IMR-90 (cell line): ENCODE measurements around the gene ZNF385B. TPM values are rescaled to one million over a fixed set of nuclear protein-coding genes. Genes with fewer than 3 reads are reported as not detected.

ENCODE experiments used
- ATAC-seq: fragments of 200-7000 bp; cut with Tn5 transposase; 2 replicates; pipeline ENCODE4 v1.9.1; 2020; ENCODE audit warnings: low read depth, mild to moderate bottlenecking, moderate library complexity
- BruUV-seq: library from RNA; stranded (reverse); fragments of 400-500 nt; replicated peaks from 2 replicates; lab custom pipeline; 2021; lab: Mats Ljungman, UMichigan
- CTCF ChIA-PET: fragments of 300-600 bp; formaldehyde crosslinking; extraction: SDS; loops from one replicate; lab custom pipeline; 2021; ENCODE audit warnings: antibody characterized with exemption; lab: Yijun Ruan, JAX
- POLR2A ChIA-PET: fragments of 300-600 bp; sonication (Branson Sonifier 250); formaldehyde crosslinking; loops from one replicate; lab custom pipeline; 2022; ENCODE audit warnings: antibody characterized with exemption; ENCODE audit not compliant: unreplicated experiment; lab: Charles Lee
- DNase-seq: peaks from one replicate; pipeline ENCODE4 v3.0.0; 2013
- H2AFZ ChIP-seq: replicated peaks from 2 replicates; pipeline ENCODE3; 2013; ENCODE audit warnings: low read length, mild to moderate bottlenecking; ENCODE audit not compliant: poor library complexity
- H2AK5ac ChIP-seq: 2 replicates; pipeline ENCODE4 v1.6.1; 2013; ENCODE audit warnings: low read depth, low read length, inconsistent platforms
- H2AK9ac ChIP-seq: replicated peaks from 2 replicates; pipeline ENCODE3; 2013; ENCODE audit warnings: mild to moderate bottlenecking, low read depth, low read length, moderate library complexity; ENCODE audit not compliant: poor library complexity
- H2BK120ac ChIP-seq: 2 replicates; pipeline ENCODE4 v1.6.1; 2013; ENCODE audit warnings: low read depth, low read length, inconsistent platforms
- H2BK15ac ChIP-seq: 3 replicates; pipeline ENCODE4 v1.6.1; 2013; ENCODE audit warnings: low read depth, low read length, inconsistent platforms
- H2BK20ac ChIP-seq: 2 replicates; pipeline ENCODE4 v1.6.1; 2013; ENCODE audit warnings: low read depth, mild to moderate bottlenecking, inconsistent platforms, low read length, moderate library complexity
- H2BK5ac ChIP-seq: 2 replicates; pipeline ENCODE4 v1.6.1; 2013; ENCODE audit warnings: mild to moderate bottlenecking, low read depth, low read length, inconsistent platforms; ENCODE audit not compliant: poor library complexity, severe bottlenecking
- H3K14ac ChIP-seq: replicated peaks from 2 replicates; pipeline ENCODE4 v1.6.1; 2013; ENCODE audit warnings: low read depth, low read length, inconsistent platforms
- H3K18ac ChIP-seq: 2 replicates; pipeline ENCODE4 v1.6.1; 2013; ENCODE audit warnings: low read depth, low read length, control low read depth
- H3K23ac ChIP-seq: 2 replicates; pipeline ENCODE4 v1.6.1; 2013; ENCODE audit warnings: low read depth, low read length, inconsistent platforms
- H3K27ac ChIP-seq: 2 replicates; pipeline ENCODE4 v1.5.1; 2013; ENCODE audit warnings: mild to moderate bottlenecking, control low read depth, low read length; ENCODE audit not compliant: insufficient read depth
- H3K27me3 ChIP-seq: 2 replicates; pipeline ENCODE4 v1.6.1; 2013; ENCODE audit warnings: low read length; ENCODE audit not compliant: control insufficient read depth, insufficient read depth
- H3K36me3 ChIP-seq: 2 replicates; pipeline ENCODE4 v1.6.1; 2013; ENCODE audit warnings: low read length, mixed read lengths; ENCODE audit not compliant: control insufficient read depth, insufficient read depth
- H3K4ac ChIP-seq: 2 replicates; pipeline ENCODE4 v1.6.1; 2013; ENCODE audit warnings: low read depth, low read length, inconsistent platforms
- H3K4me1 ChIP-seq: 2 replicates; pipeline ENCODE4 v1.6.1; 2013; ENCODE audit warnings: low read length, mixed read lengths; ENCODE audit not compliant: control insufficient read depth, insufficient read depth
- H3K4me2 ChIP-seq: 2 replicates; pipeline ENCODE4 v1.6.1; 2013; ENCODE audit warnings: low read depth, mild to moderate bottlenecking, control low read depth, low read length, moderate library complexity
- H3K4me3 ChIP-seq: 2 replicates; pipeline ENCODE4 v1.5.1; 2013; ENCODE audit warnings: low read depth, mild to moderate bottlenecking, control low read depth, low read length, moderate library complexity; ENCODE audit not compliant: insufficient read depth
- H3K56ac ChIP-seq: 2 replicates; pipeline ENCODE4 v1.6.1; 2013; ENCODE audit warnings: low read length, inconsistent platforms; ENCODE audit not compliant: insufficient read depth; ENCODE audit errors: extremely low read depth
- H3K79me1 ChIP-seq, 2 experiments: 2 replicates each; pipeline ENCODE4 v1.6.1; 2013; ENCODE audit warnings: low read length in 2 of 2, inconsistent platforms in 1 of 2, low read depth in 1 of 2
- H3K9ac ChIP-seq: 2 replicates; pipeline ENCODE4 v1.6.1; 2013; ENCODE audit warnings: low read depth, low read length, control low read depth
- H3K9me1 ChIP-seq: 2 replicates; pipeline ENCODE4 v1.6.1; 2013; ENCODE audit warnings: low read length, inconsistent platforms; ENCODE audit not compliant: insufficient read depth
- H3K9me3 ChIP-seq: 2 replicates; pipeline ENCODE4 v1.6.1; 2013; ENCODE audit warnings: low read length; ENCODE audit not compliant: control insufficient read depth, insufficient read depth
- H4K20me1 ChIP-seq: 2 replicates; pipeline ENCODE4 v1.6.1; 2013; ENCODE audit warnings: low read length, inconsistent platforms; ENCODE audit not compliant: insufficient read depth
- H4K5ac ChIP-seq: 2 replicates; pipeline ENCODE4 v1.6.1; 2013; ENCODE audit warnings: mild to moderate bottlenecking, low read depth, low read length, control low read depth
- H4K8ac ChIP-seq, 2 experiments: 2 replicates each; pipeline ENCODE4 v1.6.1; 2013; ENCODE audit warnings: low read depth in 2 of 2, low read length in 2 of 2, control low read depth in 1 of 2, inconsistent platforms in 1 of 2
- H4K91ac ChIP-seq: 2 replicates; pipeline ENCODE4 v1.6.1; 2013; ENCODE audit warnings: low read depth, low read length, inconsistent platforms; ENCODE audit not compliant: insufficient read depth
- CEBPB ChIP-seq: IDR thresholded peaks from 2 replicates; pipeline ENCODE4 v1.6.1; 2012; ENCODE audit warnings: low read depth, low read length, improper control_type of control experiment
- CHD1 ChIP-seq: IDR thresholded peaks from 2 replicates; pipeline ENCODE4 v1.6.1; 2012; ENCODE audit warnings: low read depth, low read length, improper control_type of control experiment
- MAFK ChIP-seq: IDR thresholded peaks from 2 replicates; pipeline ENCODE4 v1.6.1; 2012; ENCODE audit warnings: low read depth, low read length, improper control_type of control experiment
- NFE2L2 ChIP-seq: fragments of 150-350 bp; IDR thresholded peaks from 2 replicates; pipeline ENCODE4 v1.6.1; 2016; ENCODE audit warnings: low read depth, mild to moderate bottlenecking, low read length
- WGBS, 2 experiments: methylation state at CpG; one replicate each; pipeline versions ENCODE4 v1.1.5 to v1.1.7; 2013; ENCODE audit warnings: missing lambda C conversion rate in 2 of 2; ENCODE audit not compliant: insufficient read length in 1 of 2; ENCODE audit errors: extremely low coverage in 2 of 2; 5-methylcytosine and 5-hydroxymethylcytosine counted together
- dilution Hi-C: fragments of 300-500 bp; cut with HindIII; formaldehyde crosslinking; loops from one replicate; pipeline ENCODE4 v1.14.3; 2018; ENCODE audit warnings: low sequenced_read_pairs; ENCODE audit not compliant: unreplicated experiment
- in situ Hi-C: fragments of 300-500 bp; cut with MboI; formaldehyde crosslinking; loops from 3 replicates; pipeline ENCODE4 v1.14.3; 2019; ENCODE audit warnings: low sequenced_read_pairs, inconsistent platforms, mixed read lengths
- intact Hi-C: fragments of 100-400 bp; cut with micrococcal nuclease; formaldehyde crosslinking; loops from 2 replicates; pipeline ENCODE4 v1.10.0; 2022
- polyA plus RNA-seq, 3 experiments: library from polyadenylated mRNA; depleted of rRNA; stranded (reverse); fragments of >200 nt; gene quantifications; 2 replicates each; pipeline ENCODE4 v1.2.3, GENCODE V29; 2012; ENCODE audit warnings: low replicate concordance in 1 of 3
- total RNA-seq: library from RNA; depleted of rRNA; stranded (reverse); fragments of >200 nt; gene quantifications from 2 replicates; pipeline ENCODE4 v1.2.3, GENCODE V29; 2012

The ZNF385B gene
- total and polyA plus RNA-seq, 2 of the 4 experiments (the other 2 are of a cell fraction) = not detected

DNA sequence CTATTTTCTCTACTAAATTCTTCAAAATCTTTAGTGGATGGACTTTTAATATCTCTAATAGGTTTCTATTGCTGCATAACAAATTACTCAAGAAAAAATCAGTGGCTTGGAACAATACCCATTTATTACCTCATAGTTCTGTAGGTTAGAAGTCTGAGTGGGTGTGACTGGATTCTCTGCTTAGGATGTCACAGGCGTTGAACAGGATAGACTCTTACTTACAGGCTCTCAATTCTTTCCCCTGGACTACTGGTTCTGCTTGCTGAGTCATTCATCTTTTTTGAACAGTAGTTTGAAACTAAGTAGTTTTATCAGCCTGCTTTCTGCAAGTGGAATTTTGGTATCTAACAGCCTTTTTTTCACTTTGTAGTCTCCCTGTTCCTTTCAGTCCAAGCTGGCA is 265.4 kb downstream of the ZNF385B start:
- no peak overlapping the region for H2AK5ac ChIP-seq
- H3K14ac ChIP-seq = no peak overlapping the region
- H4K20me1 ChIP-seq = no peaks in the 10 kb centered on the region
- peak overlapping the region; percentile 82; the same call in 1 of the 2 replicates for H3K18ac ChIP-seq
- dilution Hi-C loops = no loop called here
- TF ChIP-seq NFE2L2 = peak; percentile 75
- TF ChIP-seq MAFK = peak; percentile 10; the same call in 1 of the 2 replicates
- peak; percentile 30; the same call in 1 of the 2 replicates for TF ChIP-seq CEBPB
- no peak for TF ChIP-seq CHD1
- intact Hi-C loops = no loop called here
- no peak overlapping the region for H3K9ac ChIP-seq
- in situ Hi-C loops = no loop called here
- H4K5ac ChIP-seq = peak overlapping the region; percentile 61; the same call in 1 of the 2 replicates
- 0 out of 2 replicates have a peak overlapping the region, but pooled peaks have one; percentile 62 for H2BK20ac ChIP-seq
- H4K8ac ChIP-seq = no peak overlapping the region
- no CpG with 5 or more reads among the region's 1 CpG for WGBS, 2 experiments
- H3K27me3 ChIP-seq = no peaks in the 10 kb centered on the region
- peaks cover 3% of the 10 kb centered on the region for H3K4me1 ChIP-seq
- BruUV-seq = no TSS peak
- peak overlapping the region; percentile 4; the same call in 1 of the 3 replicates for H2BK15ac ChIP-seq
- H3K9me3 ChIP-seq = no peaks in the 10 kb centered on the region
- H3K27ac ChIP-seq = no peak overlapping the region
- H4K91ac ChIP-seq = no peak overlapping the region
- peak; percentile 19; the same call in 1 of the 2 replicates for ATAC-seq
- H3K23ac ChIP-seq = no peak overlapping the region
- H3K4ac ChIP-seq = no peak overlapping the region
- no peaks in the 10 kb centered on the region for H3K9me1 ChIP-seq
- no peak overlapping the region for H3K56ac ChIP-seq
- H3K4me3 ChIP-seq = no peak overlapping the region
- CTCF ChIA-PET = interaction anchor here (1.4 kb wide), 1 partner anchor 154 kb away, joined by 3 read pairs; no protein-coding TSS in a partner anchor
- peak overlapping the region; percentile 63 for H2BK5ac ChIP-seq
- H3K36me3 ChIP-seq = no peaks in the 10 kb centered on the region
- POLR2A ChIA-PET = interaction anchor here (0.6 kb wide), 1 partner anchor 23 kb away, joined by 3 read pairs; no protein-coding TSS in a partner anchor
- H2AFZ ChIP-seq = no peak overlapping the region
- no peak overlapping the region for H3K4me2 ChIP-seq
- H2BK120ac ChIP-seq = no peak overlapping the region
- peak; percentile 88 for DNase-seq
- no peaks in the 10 kb centered on the region for H3K79me1 ChIP-seq
- H2AK9ac ChIP-seq = no peak overlapping the region
